IgD-negative memory B cell (primary cell): ENCODE data around the gene PPP1R12A. TPM values are rescaled to one million over a fixed set of nuclear protein-coding genes. Genes with fewer than 3 reads are reported as not detected.
"Not testable (repeated sequence)": the region's sequence is repeated elsewhere in the genome, so short reads cannot be mapped to it uniquely, and the experiment has no call there.

Experiments used
- H3K27ac Mint-ChIP-seq, 3 donors: one replicate each; pipeline ENCODE4 v1.8.0; 2020 to 2022; ENCODE audit warnings: mild to moderate bottlenecking in 3 of 3, mixed read lengths in 3 of 3, moderate library complexity in 1 of 3
- H3K27me3 Mint-ChIP-seq: one replicate; pipeline ENCODE4 v1.8.0; 2021; ENCODE audit warnings: mixed read lengths
- H3K36me3 Mint-ChIP-seq: one replicate; pipeline ENCODE4 v1.8.0; 2020; ENCODE audit warnings: mild to moderate bottlenecking, mixed read lengths
- H3K4me1 Mint-ChIP-seq, 3 donors: one replicate each; pipeline ENCODE4 v1.8.0; 2020 to 2022; ENCODE audit warnings: mixed read lengths in 3 of 3, mild to moderate bottlenecking in 1 of 3
- H3K4me3 Mint-ChIP-seq, 4 donors: one replicate each; pipeline ENCODE4 v1.8.0; 2020 to 2022; ENCODE audit warnings: mild to moderate bottlenecking in 4 of 4, mixed read lengths in 4 of 4, moderate library complexity in 3 of 4
- H3K9me3 Mint-ChIP-seq, 3 donors: one replicate each; pipeline ENCODE4 v1.8.0; 2020 to 2021; ENCODE audit warnings: mixed read lengths in 3 of 3, mild to moderate bottlenecking in 1 of 3
- polyA plus RNA-seq: library from polyadenylated mRNA; unstranded; fragments of 300-500 nt; fragmentation: Illumina TruSeq; gene quantifications from one replicate; pipeline ENCODE4 v1.2.3, GENCODE V29; 2021

PPP1R12A gene
- polyA plus RNA-seq, 1 donor from 2014 or later = 85.4 TPM

- Mint-ChIP-seq H3K9me3 (no peaks in the 10 kb centered on the region), H3K4me3 (no peak overlapping the region), H3K36me3 (peaks cover 22% of the 10 kb centered on the region), H3K4me1 (peaks cover 9 to 33% (median 12%) of the 10 kb centered on the region in 3 donors), H3K27ac (no peak overlapping the region), H3K27me3 (no peaks in the 10 kb centered on the region)
Observed at GRCh38 chr12:79827484-79827883, 107.4 kb downstream of the PPP1R12A start.

- H3K4me3 Mint-ChIP-seq = peak overlapping the region in 1 of 4 donors; percentile 10
- H3K4me1 Mint-ChIP-seq = peaks cover 9 to 33% (median 10%) of the 10 kb centered on the region in 3 donors
- H3K27ac Mint-ChIP-seq = no peak overlapping the region
- H3K27me3 Mint-ChIP-seq = no peaks in the 10 kb centered on the region
- H3K36me3 Mint-ChIP-seq = peaks cover 22% of the 10 kb centered on the region
- H3K9me3 Mint-ChIP-seq = no peaks in the 10 kb centered on the region
Observed at GRCh38 chr12:79826267-79827128, 108.4 kb downstream of the PPP1R12A start.

- no peaks in the 10 kb centered on the region for H3K27me3 Mint-ChIP-seq
- H3K4me3 Mint-ChIP-seq = no peak overlapping the region
- peaks cover 3 to 12% (median 6%) of the 10 kb centered on the region in 3 donors for H3K4me1 Mint-ChIP-seq
- H3K27ac Mint-ChIP-seq = no peak overlapping the region
- H3K36me3 Mint-ChIP-seq = peaks cover 11% of the 10 kb centered on the region
- no peaks in the 10 kb centered on the region for H3K9me3 Mint-ChIP-seq
Observed at GRCh38 chr12:79822475-79822874, 112.4 kb downstream of the PPP1R12A start.

- H3K27ac Mint-ChIP-seq = no peak overlapping the region
- no peaks in the 10 kb centered on the region for H3K27me3 Mint-ChIP-seq
- peaks cover 0 to 5% (median 0%) of the 10 kb centered on the region in 3 donors for H3K4me1 Mint-ChIP-seq
- peaks cover 3% of the 10 kb centered on the region for H3K36me3 Mint-ChIP-seq
- no peak overlapping the region for H3K4me3 Mint-ChIP-seq
- H3K9me3 Mint-ChIP-seq = no peaks in the 10 kb centered on the region
Observed at GRCh38 chr12:79818856-79819255, 116.0 kb downstream of the PPP1R12A start.

- peak overlapping the region in 1 of 3 donors; percentile 86 for H3K27ac Mint-ChIP-seq
- not testable (repeated sequence) for H3K9me3 Mint-ChIP-seq, H3K36me3 Mint-ChIP-seq
Observed at GRCh38 chr12:79784366-79785065, 150.4 kb downstream of the PPP1R12A start.

GRCh38 chr12:79782172-79782900 lies 152.6 kb downstream of the PPP1R12A start:
- Mint-ChIP-seq H3K4me1 (no peaks in the 10 kb centered on the region), H3K9me3 (no peaks in the 10 kb centered on the region), H3K27me3 (no peaks in the 10 kb centered on the region), H3K27ac (peak overlapping the region; percentile 25 to 84 (median 35)), H3K36me3 (peaks cover 3% of the 10 kb centered on the region), H3K4me3 (no peak overlapping the region)

More at GRCh38 chr12:79784366-79785065, 150.4 kb downstream of the PPP1R12A start:
- not testable (repeated sequence) for H3K27me3 Mint-ChIP-seq, H3K4me1 Mint-ChIP-seq, H3K4me3 Mint-ChIP-seq

- H3K27me3 Mint-ChIP-seq = no peaks in the 10 kb centered on the region
- H3K4me3 Mint-ChIP-seq = no peak overlapping the region
- H3K9me3 Mint-ChIP-seq = no peaks in the 10 kb centered on the region
- H3K4me1 Mint-ChIP-seq = no peaks in the 10 kb centered on the region
- H3K36me3 Mint-ChIP-seq = peaks cover 8% of the 10 kb centered on the region
- no peak overlapping the region for H3K27ac Mint-ChIP-seq
Observed at GRCh38 chr12:79778802-79779448, 156.0 kb downstream of the PPP1R12A start.

- H3K4me3 Mint-ChIP-seq = no peak overlapping the region
- H3K27ac Mint-ChIP-seq = no peak overlapping the region
- H3K4me1 Mint-ChIP-seq = no peaks in the 10 kb centered on the region
- no peaks in the 10 kb centered on the region for H3K9me3 Mint-ChIP-seq
- peaks cover 9% of the 10 kb centered on the region for H3K36me3 Mint-ChIP-seq
- no peaks in the 10 kb centered on the region for H3K27me3 Mint-ChIP-seq
Observed at GRCh38 chr12:79776111-79776510, 158.8 kb downstream of the PPP1R12A start.

- no peak overlapping the region for H3K27ac Mint-ChIP-seq
- H3K9me3 Mint-ChIP-seq = no peaks in the 10 kb centered on the region
- no peak overlapping the region for H3K4me3 Mint-ChIP-seq
- H3K27me3 Mint-ChIP-seq = no peaks in the 10 kb centered on the region
- H3K36me3 Mint-ChIP-seq = peaks cover 9% of the 10 kb centered on the region
- H3K4me1 Mint-ChIP-seq = no peaks in the 10 kb centered on the region
Observed at GRCh38 chr12:79775355-79776027, 159.4 kb downstream of the PPP1R12A start.

GRCh38 chr12:79773896-79774295 lies 161.0 kb downstream of the PPP1R12A start:
- Mint-ChIP-seq H3K9me3 (no peaks in the 10 kb centered on the region), H3K4me3 (no peak overlapping the region), H3K4me1 (peaks cover 0 to 1% (median 0%) of the 10 kb centered on the region in 3 donors), H3K27me3 (no peaks in the 10 kb centered on the region), H3K27ac (no peak overlapping the region), H3K36me3 (peaks cover 9% of the 10 kb centered on the region)

- no peak overlapping the region for H3K4me3 Mint-ChIP-seq
- peaks cover 0 to 1% (median 0%) of the 10 kb centered on the region in 3 donors for H3K4me1 Mint-ChIP-seq
- peaks cover 5% of the 10 kb centered on the region for H3K36me3 Mint-ChIP-seq
- H3K27ac Mint-ChIP-seq = no peak overlapping the region
- no peaks in the 10 kb centered on the region for H3K27me3 Mint-ChIP-seq
- no peaks in the 10 kb centered on the region for H3K9me3 Mint-ChIP-seq
Observed at GRCh38 chr12:79769860-79770485, 164.9 kb downstream of the PPP1R12A start.

GRCh38 chr12:79769189-79769859 lies 165.6 kb downstream of the PPP1R12A start:
- H3K36me3 Mint-ChIP-seq = peaks cover 5% of the 10 kb centered on the region
- H3K4me3 Mint-ChIP-seq = no peak overlapping the region
- H3K4me1 Mint-ChIP-seq = peaks cover 0 to 1% (median 0%) of the 10 kb centered on the region in 3 donors
- no peaks in the 10 kb centered on the region for H3K9me3 Mint-ChIP-seq
- H3K27me3 Mint-ChIP-seq = no peaks in the 10 kb centered on the region
- H3K27ac Mint-ChIP-seq = peak overlapping the region in 2 of 3 donors; percentile 11 to 20

- Mint-ChIP-seq H3K27me3 (no peaks in the 10 kb centered on the region), H3K4me1 (peaks cover 0 to 1% (median 0%) of the 10 kb centered on the region in 3 donors), H3K27ac (no peak overlapping the region), H3K9me3 (no peaks in the 10 kb centered on the region), H3K36me3 (peaks cover 3% of the 10 kb centered on the region), H3K4me3 (no peak overlapping the region)
Observed at GRCh38 chr12:79766705-79767464, 168.0 kb downstream of the PPP1R12A start.
